Measurements from ENCODE around the gene NPAS1. TPM values are rescaled to one million over a fixed set of nuclear protein-coding genes. Genes with fewer than 3 reads are reported as not detected.

Gene NPAS1
- polyA plus RNA-seq, 1 donor from 2014 or later, result not detected

- H3K9me2 ChIP-seq (ENCODE audit: insufficient read depth, low read length), result no peaks in the 10 kb centered on the region
- H3K36me3 ChIP-seq (ENCODE audit: insufficient read depth, low read length), result peaks cover 3% of the 10 kb centered on the region
- H3K9me3 ChIP-seq (ENCODE audit: low read length), result no peaks in the 10 kb centered on the region
- H2AFZ ChIP-seq (ENCODE audit: low read depth, low read length), result no peak overlapping the region
- no peak overlapping the region for H3K4me3 ChIP-seq (ENCODE audit: low read length)
- H3K4me2 ChIP-seq (ENCODE audit: low read length), result no peak overlapping the region
- H3K9ac ChIP-seq (ENCODE audit: low read length), result no peak overlapping the region
- no peak overlapping the region for H3K27ac ChIP-seq (ENCODE audit: low read length)
- no peaks in the 10 kb centered on the region for H3F3A ChIP-seq (ENCODE audit: insufficient read depth, low read length, poor library complexity, severe bottlenecking)
- no peaks in the 10 kb centered on the region for H4K20me1 ChIP-seq (ENCODE audit: insufficient read depth)
- no peak for TF ChIP-seq EP300 (conservative IDR thresholded peaks at IDR 0.05; ENCODE audit: poor library complexity, severe bottlenecking)
- no peak for TF ChIP-seq TAF1 (IDR thresholded peaks at IDR 0.05; ENCODE audit: low read depth)
- TF ChIP-seq EZH2 (IDR thresholded peaks at IDR 0.05; ENCODE audit: borderline replicate concordance, insufficient read depth, low read length, poor library complexity, severe bottlenecking), result no peak
- TF ChIP-seq SMC3 (conservative IDR thresholded peaks at IDR 0.05; ENCODE audit: poor library complexity), result no peak
- TF ChIP-seq POLR2AphosphoS5 (IDR thresholded peaks at IDR 0.05), result no peak
- TF ChIP-seq, protein P1, sequence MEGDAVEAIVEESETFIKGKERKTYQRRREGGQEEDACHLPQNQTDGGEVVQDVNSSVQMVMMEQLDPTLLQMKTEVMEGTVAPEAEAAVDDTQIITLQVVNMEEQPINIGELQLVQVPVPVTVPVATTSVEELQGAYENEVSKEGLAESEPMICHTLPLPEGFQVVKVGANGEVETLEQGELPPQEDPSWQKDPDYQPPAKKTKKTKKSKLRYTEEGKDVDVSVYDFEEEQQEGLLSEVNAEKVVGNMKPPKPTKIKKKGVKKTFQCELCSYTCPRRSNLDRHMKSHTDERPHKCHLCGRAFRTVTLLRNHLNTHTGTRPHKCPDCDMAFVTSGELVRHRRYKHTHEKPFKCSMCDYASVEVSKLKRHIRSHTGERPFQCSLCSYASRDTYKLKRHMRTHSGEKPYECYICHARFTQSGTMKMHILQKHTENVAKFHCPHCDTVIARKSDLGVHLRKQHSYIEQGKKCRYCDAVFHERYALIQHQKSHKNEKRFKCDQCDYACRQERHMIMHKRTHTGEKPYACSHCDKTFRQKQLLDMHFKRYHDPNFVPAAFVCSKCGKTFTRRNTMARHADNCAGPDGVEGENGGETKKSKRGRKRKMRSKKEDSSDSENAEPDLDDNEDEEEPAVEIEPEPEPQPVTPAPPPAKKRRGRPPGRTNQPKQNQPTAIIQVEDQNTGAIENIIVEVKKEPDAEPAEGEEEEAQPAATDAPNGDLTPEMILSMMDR (IDR thresholded peaks at IDR 0.05; ENCODE audit: poor library complexity, severe bottlenecking), result no peak
- no peak for TF ChIP-seq RAD21 (conservative IDR thresholded peaks at IDR 0.05)
- no peaks in the 10 kb centered on the region for H3K79me2 ChIP-seq (replicated peaks; ENCODE audit: insufficient read depth, low read length)
- no peaks in the 10 kb centered on the region for H3K27me3 ChIP-seq (ENCODE audit: insufficient read depth, low read depth, low read length)
These were observed 26.0 kb upstream of the NPAS1 start for GRCh38 chr19:46993622-46994021.

DNA sequence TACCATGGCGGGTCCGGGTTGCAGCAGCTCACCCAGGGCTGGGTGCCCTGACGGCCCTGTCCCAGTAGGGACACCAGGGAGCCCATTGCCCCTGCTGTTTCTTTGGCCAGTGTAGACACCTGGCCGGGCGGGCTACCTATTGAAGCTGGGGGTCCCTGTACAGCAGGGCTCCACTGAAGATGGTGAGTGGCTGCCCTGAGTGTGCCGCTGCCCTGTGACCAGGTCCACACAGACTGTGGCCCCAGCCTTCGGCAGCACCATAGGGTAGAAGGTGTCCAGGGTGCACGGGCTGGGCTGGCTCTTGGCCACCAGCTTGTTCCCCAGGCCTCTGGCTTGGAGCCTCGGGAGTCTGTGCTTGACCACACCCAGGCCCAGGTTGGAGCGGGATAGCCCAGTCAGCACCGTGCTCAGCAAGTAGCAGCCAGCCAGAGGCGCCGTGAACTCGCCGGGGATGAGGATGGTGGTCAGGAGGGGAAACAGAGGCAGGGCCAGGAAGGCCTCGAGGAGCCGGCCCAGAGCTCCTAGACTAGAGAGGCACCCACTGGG lies 25.4 kb upstream of the NPAS1 start:
- Histone ChIP-seq H3F3A (ENCODE audit: insufficient read depth, low read length, poor library complexity, severe bottlenecking) (no peaks in the 10 kb centered on the region), H3K36me3 (ENCODE audit: insufficient read depth, low read length) (peaks cover 3% of the 10 kb centered on the region), H3K9me2 (ENCODE audit: insufficient read depth, low read length) (no peaks in the 10 kb centered on the region), H2AFZ (ENCODE audit: low read depth, low read length) (no peak overlapping the region), H3K9me3 (ENCODE audit: low read length) (no peaks in the 10 kb centered on the region), H3K4me3 (ENCODE audit: low read length) (no peak overlapping the region), H3K9ac (ENCODE audit: low read length) (no peak overlapping the region), H3K27me3 (ENCODE audit: insufficient read depth, low read depth, low read length) (no peaks in the 10 kb centered on the region), H4K20me1 (ENCODE audit: insufficient read depth) (no peaks in the 10 kb centered on the region), H3K79me2 (replicated peaks; ENCODE audit: insufficient read depth, low read length) (no peaks in the 10 kb centered on the region), H3K27ac (ENCODE audit: low read length) (no peak overlapping the region), H3K4me2 (ENCODE audit: low read length) (no peak overlapping the region)
- TF ChIP-seq EP300 (conservative IDR thresholded peaks at IDR 0.05; ENCODE audit: poor library complexity, severe bottlenecking), result no peak
- TF ChIP-seq, protein P2, sequence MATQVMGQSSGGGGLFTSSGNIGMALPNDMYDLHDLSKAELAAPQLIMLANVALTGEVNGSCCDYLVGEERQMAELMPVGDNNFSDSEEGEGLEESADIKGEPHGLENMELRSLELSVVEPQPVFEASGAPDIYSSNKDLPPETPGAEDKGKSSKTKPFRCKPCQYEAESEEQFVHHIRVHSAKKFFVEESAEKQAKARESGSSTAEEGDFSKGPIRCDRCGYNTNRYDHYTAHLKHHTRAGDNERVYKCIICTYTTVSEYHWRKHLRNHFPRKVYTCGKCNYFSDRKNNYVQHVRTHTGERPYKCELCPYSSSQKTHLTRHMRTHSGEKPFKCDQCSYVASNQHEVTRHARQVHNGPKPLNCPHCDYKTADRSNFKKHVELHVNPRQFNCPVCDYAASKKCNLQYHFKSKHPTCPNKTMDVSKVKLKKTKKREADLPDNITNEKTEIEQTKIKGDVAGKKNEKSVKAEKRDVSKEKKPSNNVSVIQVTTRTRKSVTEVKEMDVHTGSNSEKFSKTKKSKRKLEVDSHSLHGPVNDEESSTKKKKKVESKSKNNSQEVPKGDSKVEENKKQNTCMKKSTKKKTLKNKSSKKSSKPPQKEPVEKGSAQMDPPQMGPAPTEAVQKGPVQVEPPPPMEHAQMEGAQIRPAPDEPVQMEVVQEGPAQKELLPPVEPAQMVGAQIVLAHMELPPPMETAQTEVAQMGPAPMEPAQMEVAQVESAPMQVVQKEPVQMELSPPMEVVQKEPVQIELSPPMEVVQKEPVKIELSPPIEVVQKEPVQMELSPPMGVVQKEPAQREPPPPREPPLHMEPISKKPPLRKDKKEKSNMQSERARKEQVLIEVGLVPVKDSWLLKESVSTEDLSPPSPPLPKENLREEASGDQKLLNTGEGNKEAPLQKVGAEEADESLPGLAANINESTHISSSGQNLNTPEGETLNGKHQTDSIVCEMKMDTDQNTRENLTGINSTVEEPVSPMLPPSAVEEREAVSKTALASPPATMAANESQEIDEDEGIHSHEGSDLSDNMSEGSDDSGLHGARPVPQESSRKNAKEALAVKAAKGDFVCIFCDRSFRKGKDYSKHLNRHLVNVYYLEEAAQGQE (IDR thresholded peaks at IDR 0.05; ENCODE audit: borderline replicate concordance), result no peak
- no peak for TF ChIP-seq RAD21 (conservative IDR thresholded peaks at IDR 0.05)
- TF ChIP-seq POLR2AphosphoS5 (IDR thresholded peaks at IDR 0.05), result no peak
- no peak for TF ChIP-seq EZH2 (IDR thresholded peaks at IDR 0.05; ENCODE audit: borderline replicate concordance, insufficient read depth, low read length, poor library complexity, severe bottlenecking)
- TF ChIP-seq, protein P1 (IDR thresholded peaks at IDR 0.05; ENCODE audit: poor library complexity, severe bottlenecking), result no peak
- no peak for TF ChIP-seq MXI1 (conservative IDR thresholded peaks at IDR 0.05; ENCODE audit: poor library complexity, severe bottlenecking)
- TF ChIP-seq SMC3 (conservative IDR thresholded peaks at IDR 0.05; ENCODE audit: poor library complexity), result no peak
- no peak for TF ChIP-seq TAF1 (IDR thresholded peaks at IDR 0.05; ENCODE audit: low read depth)

All from neural cell (in vitro differentiated cells).